HepG2 (cell line): ENCODE measurements around the gene RUNX3. TPM values are rescaled to one million over a fixed set of nuclear protein-coding genes. Genes with fewer than 3 reads are reported as not detected.

Source experiments
- ATAC-seq: fragments of 200-7000 bp; cut with Tn5 transposase; 3 replicates; pipeline ENCODE4 v1.9.1; 2020; ENCODE audit warnings: mild to moderate bottlenecking, moderate library complexity
- BruUV-seq: library from RNA; stranded (reverse); fragments of 400-500 nt; replicated peaks from 2 replicates; lab custom pipeline; 2021; lab: Mats Ljungman, UMichigan
- CTCF ChIA-PET: fragments of 300-600 bp; formaldehyde crosslinking; extraction: SDS; loops from one replicate; lab custom pipeline; 2021; ENCODE audit warnings: low total read pairs, inconsistent platforms, low intra/inter-chr PET ratio; lab: Yijun Ruan, JAX
- POLR2A ChIA-PET: fragments of 350-600 bp; sonication (Branson Sonifier 250); formaldehyde crosslinking; loops from one replicate; lab custom pipeline; 2020; ENCODE audit warnings: antibody characterized with exemption, inconsistent platforms; lab: Yijun Ruan, JAX
- DNase-seq: peaks from one replicate; pipeline ENCODE4 v3.0.0-alpha.2; 2015; ENCODE audit warnings: low spot score
- FAIRE-seq: peaks from 3 replicates; lab custom pipeline; 2011; peaks lifted over from hg19 to GRCh38; lab: Jason Lieb, UNC
- H2AFZ ChIP-seq: one replicate; pipeline ENCODE4 v1.6.1; 2011; ENCODE audit warnings: low read length, inconsistent platforms
- H3K27ac ChIP-seq: fragments of 300-600 bp; 3 replicates; pipeline ENCODE4 v1.8.0; 2011; ENCODE audit warnings: mixed run types, mild to moderate bottlenecking, mixed read lengths, low read length, inconsistent platforms; ENCODE audit not compliant: insufficient read depth; ENCODE audit errors: extremely low read length
- H3K27me3 ChIP-seq, 2 experiments: fragments of 200-600 bp in 1 of 2; 2 replicates in 1 of 2; 3 replicates in 1 of 2; pipeline versions ENCODE4 v1.6.0 to v1.8.0; 2011; ENCODE audit warnings: low read length in 2 of 2, mild to moderate bottlenecking in 2 of 2, moderate library complexity in 2 of 2, inconsistent platforms in 1 of 2; ENCODE audit not compliant: insufficient read depth in 2 of 2, control insufficient read depth in 1 of 2
- H3K36me3 ChIP-seq, 2 experiments: fragments of 200-600 bp in 1 of 2; replicated peaks in 1 of 2; 2 replicates in 1 of 2; 3 replicates in 1 of 2; pipeline versions ENCODE4 v1.5.1 to v1.8.0; 2011; ENCODE audit warnings: low read length in 2 of 2, inconsistent platforms in 1 of 2; ENCODE audit not compliant: insufficient read depth in 2 of 2, control insufficient read depth in 1 of 2
- H3K4me1 ChIP-seq: 2 replicates; pipeline ENCODE4 v1.5.1; 2012; ENCODE audit warnings: low read length, inconsistent platforms; ENCODE audit not compliant: insufficient read depth
- H3K4me2 ChIP-seq: 2 replicates; pipeline ENCODE4 v1.6.0; 2011; ENCODE audit warnings: low read depth, low read length, inconsistent platforms
- H3K4me3 ChIP-seq, 3 experiments: fragments of 200-600 bp in 1 of 3; sonication (generic), shearing (Covaris generic) in 1 of 3; replicated peaks in 1 of 3; 2 replicates each; pipeline ENCODE4 v1.5.1; 2011 to 2016; ENCODE audit warnings: low read length in 3 of 3, inconsistent platforms in 2 of 3, low read depth in 2 of 3, mild to moderate bottlenecking in 2 of 3, control low read depth in 1 of 3, mixed read lengths in 1 of 3; ENCODE audit not compliant: insufficient read depth in 1 of 3
- H3K79me2 ChIP-seq: one replicate; pipeline ENCODE4 v1.6.1; 2011; ENCODE audit warnings: low read length, inconsistent platforms; ENCODE audit not compliant: insufficient read depth
- H3K9ac ChIP-seq: 2 replicates; pipeline ENCODE4 v1.6.0; 2011; ENCODE audit warnings: mild to moderate bottlenecking, low read depth, low read length, inconsistent platforms; ENCODE audit not compliant: insufficient read depth
- H3K9me3 ChIP-seq: 2 replicates; pipeline ENCODE4 v1.5.1; 2012; ENCODE audit warnings: mild to moderate bottlenecking, low read length
- H4K20me1 ChIP-seq: 2 replicates; pipeline ENCODE4 v1.6.0; 2011; ENCODE audit warnings: inconsistent platforms, mild to moderate bottlenecking, low read length, moderate library complexity; ENCODE audit not compliant: insufficient read depth
- FOXK2 ChIP-seq: fragments of 450-650 bp; IDR thresholded peaks from 2 replicates; pipeline ENCODE4 v1.6.1; 2016
- SIX4 ChIP-seq: sonication (generic); formaldehyde crosslinking; IDR thresholded peaks from 2 replicates; pipeline ENCODE4 v1.4.0; 2020; ENCODE audit warnings: missing genetic modification reagents
- ZNF207 ChIP-seq: fragments of 450-650 bp; IDR thresholded peaks from 2 replicates; pipeline ENCODE4 v1.6.1; 2016; ENCODE audit warnings: antibody characterized with exemption, borderline replicate concordance
- WGBS: methylation state at CpG from one replicate; pipeline ENCODE4 v1.1.6; 2017; ENCODE audit warnings: low lambda C conversion rate; 5-methylcytosine and 5-hydroxymethylcytosine counted together
- in situ Hi-C: cut with HindIII; loops from 2 replicates; pipeline ENCODE4 v1.10.0; 2017; ENCODE audit warnings: low pct_unique_long_range_greater_than_20kb; ENCODE audit not compliant: extremely low pct_ligation_motif_present
- intact Hi-C: fragments of 100-400 bp; cut with micrococcal nuclease; formaldehyde crosslinking; loops from one replicate; pipeline ENCODE4 v1.10.0; 2022; ENCODE audit not compliant: unreplicated experiment
- polyA plus RNA-seq, 8 experiments: library from polyadenylated mRNA; depleted of rRNA in 3 of 8; stranded (reverse) in 7 of 8; unstranded in 1 of 8; fragments of >200 nt; fragmentation: Illumina TruSeq in 4 of 8; extraction: Trizol in 4 of 8; gene quantifications; 2 replicates each; pipeline versions ENCODE4 v1.2.1 to v1.2.3, GENCODE V29; 2011 to 2016; ENCODE audit warnings: low read depth in 4 of 8, missing spikeins in 1 of 8, mixed read lengths in 1 of 8; ENCODE audit not compliant: insufficient read depth in 1 of 8
- total RNA-seq, 5 experiments: library from RNA; depleted of rRNA; stranded (reverse); fragments of >200 nt; fragmentation: Illumina TruSeq; extraction: Trizol; gene quantifications; 2 replicates each; pipeline ENCODE4 v1.2.3, GENCODE V29; 2016; ENCODE audit warnings: low read depth in 1 of 5
- TF ChIP-seq, protein P1 (sequence below): sonication (generic); formaldehyde crosslinking; IDR thresholded peaks from 2 replicates; pipeline ENCODE4 v1.5.0; 2020; ENCODE audit warnings: missing genetic modification reagents, mild to moderate bottlenecking, borderline replicate concordance
- TF ChIP-seq, protein P2 (sequence below): fragments of 450-650 bp; IDR thresholded peaks from 2 replicates; pipeline ENCODE4 v1.6.1; 2017; ENCODE audit warnings: mild to moderate bottlenecking
- TF ChIP-seq, protein P3 (sequence below): sonication (generic); formaldehyde crosslinking; IDR thresholded peaks from 2 replicates; pipeline ENCODE4 v1.4.0; 2020; ENCODE audit warnings: mild to moderate bottlenecking, missing genetic modification reagents
- TF ChIP-seq, protein P4 (sequence below): sonication (generic); formaldehyde crosslinking; IDR thresholded peaks from 2 replicates; pipeline ENCODE4 v1.5.0; 2020; ENCODE audit warnings: missing genetic modification reagents, mild to moderate bottlenecking, borderline replicate concordance

The RUNX3 gene
- total and polyA plus RNA-seq, 2 of the 13 experiments (the other 11 are each of a cell fraction or from before 2014, with no cell fraction given) = 0.04 to 0.22 TPM

DNA sequence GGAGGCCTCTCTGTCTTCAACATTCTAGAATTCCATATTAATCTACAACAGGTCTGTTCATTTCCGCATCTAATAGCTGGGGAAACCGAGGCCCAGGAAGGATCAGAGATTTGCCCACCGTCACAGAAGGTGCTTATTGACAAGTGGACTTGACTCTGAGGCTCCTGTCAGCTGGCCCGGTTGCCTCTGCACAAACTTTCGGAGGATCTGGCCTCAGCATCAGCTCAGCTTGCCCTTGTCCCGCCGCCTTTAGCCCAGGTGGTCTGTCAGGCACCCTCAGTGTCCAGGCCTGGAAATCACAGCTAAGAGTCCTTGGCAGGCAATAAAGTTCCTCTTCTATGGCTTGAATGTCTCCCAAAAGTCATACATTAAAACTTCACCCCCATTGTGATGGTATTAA is 8.2 kb upstream of the RUNX3 start:
- TF ChIP-seq, protein P1, sequence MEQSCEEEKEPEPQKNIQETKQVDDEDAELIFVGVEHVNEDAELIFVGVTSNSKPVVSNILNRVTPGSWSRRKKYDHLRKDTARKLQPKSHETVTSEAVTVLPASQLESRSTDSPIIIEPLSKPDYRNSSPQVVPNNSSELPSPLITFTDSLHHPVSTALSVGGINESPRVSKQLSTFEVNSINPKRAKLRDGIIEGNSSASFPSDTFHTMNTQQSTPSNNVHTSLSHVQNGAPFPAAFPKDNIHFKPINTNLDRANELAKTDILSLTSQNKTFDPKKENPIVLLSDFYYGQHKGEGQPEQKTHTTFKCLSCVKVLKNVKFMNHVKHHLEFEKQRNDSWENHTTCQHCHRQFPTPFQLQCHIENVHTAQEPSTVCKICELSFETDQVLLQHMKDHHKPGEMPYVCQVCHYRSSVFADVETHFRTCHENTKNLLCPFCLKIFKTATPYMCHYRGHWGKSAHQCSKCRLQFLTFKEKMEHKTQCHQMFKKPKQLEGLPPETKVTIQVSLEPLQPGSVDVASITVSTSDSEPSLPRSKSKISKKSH (CRISPR knock-in tag) = no peak
- TF ChIP-seq, protein P2, sequence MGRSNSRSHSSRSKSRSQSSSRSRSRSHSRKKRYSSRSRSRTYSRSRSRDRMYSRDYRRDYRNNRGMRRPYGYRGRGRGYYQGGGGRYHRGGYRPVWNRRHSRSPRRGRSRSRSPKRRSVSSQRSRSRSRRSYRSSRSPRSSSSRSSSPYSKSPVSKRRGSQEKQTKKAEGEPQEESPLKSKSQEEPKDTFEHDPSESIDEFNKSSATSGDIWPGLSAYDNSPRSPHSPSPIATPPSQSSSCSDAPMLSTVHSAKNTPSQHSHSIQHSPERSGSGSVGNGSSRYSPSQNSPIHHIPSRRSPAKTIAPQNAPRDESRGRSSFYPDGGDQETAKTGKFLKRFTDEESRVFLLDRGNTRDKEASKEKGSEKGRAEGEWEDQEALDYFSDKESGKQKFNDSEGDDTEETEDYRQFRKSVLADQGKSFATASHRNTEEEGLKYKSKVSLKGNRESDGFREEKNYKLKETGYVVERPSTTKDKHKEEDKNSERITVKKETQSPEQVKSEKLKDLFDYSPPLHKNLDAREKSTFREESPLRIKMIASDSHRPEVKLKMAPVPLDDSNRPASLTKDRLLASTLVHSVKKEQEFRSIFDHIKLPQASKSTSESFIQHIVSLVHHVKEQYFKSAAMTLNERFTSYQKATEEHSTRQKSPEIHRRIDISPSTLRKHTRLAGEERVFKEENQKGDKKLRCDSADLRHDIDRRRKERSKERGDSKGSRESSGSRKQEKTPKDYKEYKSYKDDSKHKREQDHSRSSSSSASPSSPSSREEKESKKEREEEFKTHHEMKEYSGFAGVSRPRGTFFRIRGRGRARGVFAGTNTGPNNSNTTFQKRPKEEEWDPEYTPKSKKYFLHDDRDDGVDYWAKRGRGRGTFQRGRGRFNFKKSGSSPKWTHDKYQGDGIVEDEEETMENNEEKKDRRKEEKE = no peak
- no peak for TF ChIP-seq ZNF207
- TF ChIP-seq FOXK2 = no peak
- no peak for TF ChIP-seq SIX4 (CRISPR knock-in tag)
- TF ChIP-seq, protein P3, sequence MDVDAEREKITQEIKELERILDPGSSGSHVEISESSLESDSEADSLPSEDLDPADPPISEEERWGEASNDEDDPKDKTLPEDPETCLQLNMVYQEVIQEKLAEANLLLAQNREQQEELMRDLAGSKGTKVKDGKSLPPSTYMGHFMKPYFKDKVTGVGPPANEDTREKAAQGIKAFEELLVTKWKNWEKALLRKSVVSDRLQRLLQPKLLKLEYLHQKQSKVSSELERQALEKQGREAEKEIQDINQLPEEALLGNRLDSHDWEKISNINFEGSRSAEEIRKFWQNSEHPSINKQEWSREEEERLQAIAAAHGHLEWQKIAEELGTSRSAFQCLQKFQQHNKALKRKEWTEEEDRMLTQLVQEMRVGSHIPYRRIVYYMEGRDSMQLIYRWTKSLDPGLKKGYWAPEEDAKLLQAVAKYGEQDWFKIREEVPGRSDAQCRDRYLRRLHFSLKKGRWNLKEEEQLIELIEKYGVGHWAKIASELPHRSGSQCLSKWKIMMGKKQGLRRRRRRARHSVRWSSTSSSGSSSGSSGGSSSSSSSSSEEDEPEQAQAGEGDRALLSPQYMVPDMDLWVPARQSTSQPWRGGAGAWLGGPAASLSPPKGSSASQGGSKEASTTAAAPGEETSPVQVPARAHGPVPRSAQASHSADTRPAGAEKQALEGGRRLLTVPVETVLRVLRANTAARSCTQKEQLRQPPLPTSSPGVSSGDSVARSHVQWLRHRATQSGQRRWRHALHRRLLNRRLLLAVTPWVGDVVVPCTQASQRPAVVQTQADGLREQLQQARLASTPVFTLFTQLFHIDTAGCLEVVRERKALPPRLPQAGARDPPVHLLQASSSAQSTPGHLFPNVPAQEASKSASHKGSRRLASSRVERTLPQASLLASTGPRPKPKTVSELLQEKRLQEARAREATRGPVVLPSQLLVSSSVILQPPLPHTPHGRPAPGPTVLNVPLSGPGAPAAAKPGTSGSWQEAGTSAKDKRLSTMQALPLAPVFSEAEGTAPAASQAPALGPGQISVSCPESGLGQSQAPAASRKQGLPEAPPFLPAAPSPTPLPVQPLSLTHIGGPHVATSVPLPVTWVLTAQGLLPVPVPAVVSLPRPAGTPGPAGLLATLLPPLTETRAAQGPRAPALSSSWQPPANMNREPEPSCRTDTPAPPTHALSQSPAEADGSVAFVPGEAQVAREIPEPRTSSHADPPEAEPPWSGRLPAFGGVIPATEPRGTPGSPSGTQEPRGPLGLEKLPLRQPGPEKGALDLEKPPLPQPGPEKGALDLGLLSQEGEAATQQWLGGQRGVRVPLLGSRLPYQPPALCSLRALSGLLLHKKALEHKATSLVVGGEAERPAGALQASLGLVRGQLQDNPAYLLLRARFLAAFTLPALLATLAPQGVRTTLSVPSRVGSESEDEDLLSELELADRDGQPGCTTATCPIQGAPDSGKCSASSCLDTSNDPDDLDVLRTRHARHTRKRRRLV (CRISPR knock-in tag) = no peak
- TF ChIP-seq, protein P4, sequence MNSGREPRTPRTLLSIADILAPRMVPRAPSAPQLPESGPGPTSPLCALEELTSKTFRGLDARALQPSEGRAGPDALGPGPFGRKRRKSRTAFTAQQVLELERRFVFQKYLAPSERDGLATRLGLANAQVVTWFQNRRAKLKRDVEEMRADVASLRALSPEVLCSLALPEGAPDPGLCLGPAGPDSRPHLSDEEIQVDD (CRISPR knock-in tag) = no peak
- Histone ChIP-seq H3K9me3 (no peaks in the 10 kb centered on the region), H3K36me3 (no peaks in the 10 kb centered on the region), H4K20me1 (no peaks in the 10 kb centered on the region), H3K9ac (no peak overlapping the region), H3K4me3 (no peak overlapping the region), H3K4me2 (no peak overlapping the region), H3K79me2 (no peaks in the 10 kb centered on the region), H3K4me1 (no peaks in the 10 kb centered on the region), H2AFZ (no peak overlapping the region), H3K27ac (no peak overlapping the region), H3K27me3 (peaks cover 18 to 42% of the 10 kb centered on the region in 2 experiments)
- ChIA-PET POLR2A (no interaction called here), CTCF (no interaction called here)
- 47% methylated on average over 7 of the region's 7 CpGs for WGBS
- FAIRE-seq (no peak), DNase-seq (no peak), ATAC-seq (no peak)
- in situ Hi-C loops = no loop called here
- BruUV-seq = no TSS peak
- intact Hi-C loops = no loop called here
